T-helper 2 cell (primary cell): ENCODE measurements around the gene NOL9.
"Not testable (repeated sequence)": the region's sequence is repeated elsewhere in the genome, so short reads cannot be mapped to it uniquely, and the experiment has no call there.

Source experiments
- DNase-seq, 5 experiments: peaks; one replicate each; pipeline versions ENCODE4 v3.0.0 to v3.0.0-alpha.2; 2012 to 2022

NOL9 gene

GRCh38 chr1:6502000-6502891, 52.1 kb downstream of the NOL9 start:
- no peak for DNase-seq

GRCh38 chr1:6501279-6501813, 53.0 kb downstream of the NOL9 start:
- no peak for DNase-seq

GRCh38 chr1:6500544-6501278, 53.6 kb downstream of the NOL9 start:
- DNase-seq: no peak

GRCh38 chr1:6499296-6499695, 55.0 kb downstream of the NOL9 start:
- DNase-seq: no peak

- no peak for DNase-seq
Observed at GRCh38 chr1:6498576-6499111, 55.7 kb downstream of the NOL9 start.

GRCh38 chr1:6497867-6498575, 56.3 kb downstream of the NOL9 start:
- no peak for DNase-seq

GRCh38 chr1:6497215-6497866, 57.0 kb downstream of the NOL9 start:
- peak; percentile 18 to 55 (median 36) for DNase-seq

GRCh38 chr1:6496890-6497214, 57.5 kb downstream of the NOL9 start:
- DNase-seq: no peak

- DNase-seq: no peak
Observed at GRCh38 chr1:6496365-6496721, 58.0 kb downstream of the NOL9 start.

- DNase-seq: no peak
Observed at GRCh38 chr1:6495540-6496364, 58.6 kb downstream of the NOL9 start.

- no peak for DNase-seq
Observed at GRCh38 chr1:6495041-6495441, 59.3 kb downstream of the NOL9 start.

GRCh38 chr1:6494627-6495026, 59.7 kb downstream of the NOL9 start:
- no peak for DNase-seq

- DNase-seq: not testable (repeated sequence)
Observed at GRCh38 chr1:6493834-6494223, 60.5 kb downstream of the NOL9 start.

- DNase-seq: no peak
Observed at GRCh38 chr1:6491966-6492365, 62.3 kb downstream of the NOL9 start.

GRCh38 chr1:6491480-6491962, 62.8 kb downstream of the NOL9 start, which contains the start of gene PLEKHG5:
PLEKHG5 (minus strand) TSS chr1:6491667; CDS start chr1:6477571, 14,096 bp downstream.
- no peak for DNase-seq

GRCh38 chr1:6491081-6491449, 63.2 kb downstream of the NOL9 start:
- no peak for DNase-seq

GRCh38 chr1:6490181-6491080, 63.9 kb downstream of the NOL9 start:
- peak in 4 of 5 experiments; percentile 30 to 73 (median 34) for DNase-seq

- DNase-seq: peak; percentile 57 to 75 (median 68)
Observed at GRCh38 chr1:6489799-6490180, 64.5 kb downstream of the NOL9 start.

GRCh38 chr1:6489383-6489765, 64.9 kb downstream of the NOL9 start:
- DNase-seq: no peak
